Measurements from ENCODE around the gene EPM2A.

The EPM2A gene

GRCh38 chr6:145631374-145631773, 103.9 kb downstream of the EPM2A start:
- Histone ChIP-seq H3K27ac (no peak overlapping the region), H3K4me1 (peaks cover 0 to 3% (median 0%) of the 10 kb centered on the region in 4 donors), H3K9me3 (no peaks in the 10 kb centered on the region), H3K27me3 (no peaks in the 10 kb centered on the region), H3K4me3 (no peak overlapping the region), H3K36me3 (peaks cover 24 to 28% (median 25%) of the 10 kb centered on the region in 3 donors)
- intact Hi-C loops (cut with DNase I; ENCODE audit: low total_unique reads), result no loop called here
- TF ChIP-seq CTCF (IDR thresholded peaks at IDR 0.05), result no peak
- DNase-seq, result no peak

DNA sequence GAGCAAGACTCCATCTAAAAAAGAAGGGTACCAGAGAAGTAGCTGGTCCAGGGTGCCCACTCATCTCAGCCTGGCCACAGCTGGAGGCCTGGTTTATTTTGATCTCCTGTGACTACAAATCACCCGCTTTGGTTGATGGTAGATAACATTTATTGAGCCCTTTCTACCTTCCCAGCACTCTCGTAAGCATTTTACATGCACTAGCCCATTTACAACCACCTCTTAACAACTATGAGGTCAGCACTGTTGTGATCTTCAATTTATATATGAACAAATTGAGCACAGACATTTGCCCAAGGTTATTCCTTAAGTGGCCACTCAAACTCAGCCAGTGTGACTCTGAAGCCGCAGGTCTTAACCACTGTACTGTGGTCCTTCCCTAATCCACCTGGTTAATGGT, 104.7 kb downstream of the EPM2A start:
- no peak overlapping the region for H3K4me3 ChIP-seq
- H3K4me1 ChIP-seq, result peaks cover 0 to 3% (median 0%) of the 10 kb centered on the region in 4 donors
- DNase-seq, result no peak
- no peak for TF ChIP-seq CTCF (IDR thresholded peaks at IDR 0.05)
- H3K36me3 ChIP-seq, result peaks cover 24 to 33% (median 31%) of the 10 kb centered on the region in 3 donors
- H3K27me3 ChIP-seq, result no peaks in the 10 kb centered on the region
- no peak overlapping the region for H3K27ac ChIP-seq
- intact Hi-C loops (cut with DNase I; ENCODE audit: low total_unique reads), result no loop called here
- H3K9me3 ChIP-seq, result no peaks in the 10 kb centered on the region

DNA sequence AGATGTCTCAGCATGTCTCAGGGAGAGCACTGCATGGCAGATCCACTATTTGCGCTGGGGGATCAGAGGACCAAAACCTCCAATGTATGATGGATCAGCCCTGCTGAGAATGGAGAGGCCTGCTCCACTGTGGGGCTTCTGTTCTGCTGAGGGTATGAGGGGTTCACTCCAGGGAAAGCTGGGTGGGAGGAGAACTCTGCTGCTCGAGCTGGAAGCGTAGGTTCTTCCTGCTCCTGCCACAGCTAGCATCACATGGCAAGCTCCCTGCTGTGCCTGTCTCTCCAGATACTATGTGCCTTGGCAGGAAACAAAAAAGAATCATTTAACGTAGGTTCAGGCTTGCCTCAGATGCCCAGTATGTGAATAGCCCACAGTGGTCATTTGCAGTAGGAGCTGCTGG, 105.8 kb downstream of the EPM2A start:
- H3K27ac ChIP-seq, result no peak overlapping the region
- peaks cover 0 to 3% (median 0%) of the 10 kb centered on the region in 4 donors for H3K4me1 ChIP-seq
- H3K36me3 ChIP-seq, result peaks cover 24 to 34% (median 33%) of the 10 kb centered on the region in 3 donors
- no peak for DNase-seq
- no peak overlapping the region for H3K4me3 ChIP-seq
- H3K9me3 ChIP-seq, result no peaks in the 10 kb centered on the region
- H3K27me3 ChIP-seq, result no peaks in the 10 kb centered on the region
- intact Hi-C loops (cut with DNase I; ENCODE audit: low total_unique reads), result no loop called here
- no peak for TF ChIP-seq CTCF (IDR thresholded peaks at IDR 0.05)

DNA sequence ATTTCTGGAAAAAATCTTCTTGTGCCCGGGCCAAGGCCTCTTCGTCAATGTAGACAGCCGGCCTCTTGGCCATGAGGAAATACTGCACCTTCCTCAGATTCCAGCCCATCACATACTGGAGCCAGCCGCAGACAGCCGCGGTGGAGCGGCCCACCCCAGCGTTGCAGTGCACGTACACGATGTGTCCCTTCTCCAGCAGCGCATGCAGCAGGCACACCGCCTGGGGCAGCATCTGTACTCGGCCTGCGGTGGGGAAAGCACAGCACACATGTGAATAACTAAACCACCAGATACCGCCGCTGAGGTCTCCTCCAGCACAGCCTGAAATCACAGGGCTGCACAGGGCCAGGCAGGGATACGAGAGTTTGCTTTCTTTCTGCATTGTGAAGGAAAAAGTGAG, 107.9 kb downstream of the EPM2A start:
- no peaks in the 10 kb centered on the region for H3K4me1 ChIP-seq
- H3K36me3 ChIP-seq, result peaks cover 24 to 34% (median 33%) of the 10 kb centered on the region in 3 donors
- H3K27me3 ChIP-seq, result no peaks in the 10 kb centered on the region
- H3K4me3 ChIP-seq, result no peak overlapping the region
- TF ChIP-seq CTCF (IDR thresholded peaks at IDR 0.05), result no peak
- no peak for DNase-seq
- intact Hi-C loops (cut with DNase I; ENCODE audit: low total_unique reads), result no loop called here
- peaks cover 0 to 3% (median 0%) of the 10 kb centered on the region in 3 donors for H3K9me3 ChIP-seq
- no peak overlapping the region for H3K27ac ChIP-seq

GRCh38 chr6:145626857-145627256, 108.5 kb downstream of the EPM2A start:
- no peak overlapping the region for H3K27ac ChIP-seq
- DNase-seq, result no peak
- H3K36me3 ChIP-seq, result peaks cover 24 to 34% (median 33%) of the 10 kb centered on the region in 3 donors
- H3K9me3 ChIP-seq, result peaks cover 0 to 4% (median 0%) of the 10 kb centered on the region in 3 donors
- intact Hi-C loops (cut with DNase I; ENCODE audit: low total_unique reads), result no loop called here
- no peak for TF ChIP-seq CTCF (IDR thresholded peaks at IDR 0.05)
- no peaks in the 10 kb centered on the region for H3K4me1 ChIP-seq
- H3K4me3 ChIP-seq, result no peak overlapping the region
- H3K27me3 ChIP-seq, result no peaks in the 10 kb centered on the region

DNA sequence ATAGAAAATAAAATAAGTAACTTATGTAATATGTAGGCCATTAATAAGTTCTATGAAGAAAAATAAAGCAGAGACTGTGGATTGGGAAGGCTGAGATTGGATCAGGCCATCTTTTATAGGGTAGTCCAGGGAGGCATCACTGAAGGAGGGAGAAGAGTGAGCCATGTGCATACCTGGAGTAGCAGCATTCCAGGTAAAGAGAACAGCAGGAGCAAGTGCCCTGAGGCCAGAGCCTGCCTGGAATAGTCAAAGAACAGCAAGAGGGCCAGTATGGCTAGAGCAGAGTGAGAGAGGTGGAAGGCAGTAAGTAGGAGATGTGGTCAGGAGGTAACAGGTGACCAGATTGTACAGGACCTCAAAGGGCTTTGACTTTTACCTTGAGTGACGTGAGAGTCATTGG, 112.1 kb downstream of the EPM2A start:
- DNase-seq, result no peak
- H3K4me1 ChIP-seq, result no peaks in the 10 kb centered on the region
- H3K27ac ChIP-seq, result no peak overlapping the region
- intact Hi-C loops (cut with DNase I; ENCODE audit: low total_unique reads), result no loop called here
- H3K36me3 ChIP-seq, result peaks cover 12 to 21% (median 19%) of the 10 kb centered on the region in 3 donors
- TF ChIP-seq CTCF (IDR thresholded peaks at IDR 0.05), result no peak
- no peaks in the 10 kb centered on the region for H3K27me3 ChIP-seq
- no peak overlapping the region for H3K4me3 ChIP-seq
- H3K9me3 ChIP-seq, result peaks cover 0 to 4% (median 0%) of the 10 kb centered on the region in 3 donors
